Upper lobe of left lung (tissue), 4 donors: Measurements from ENCODE around the gene GSAP.

ENCODE experiments used
- POLR2A ChIP-seq, 4 donors: fragments of 450-650 bp; IDR thresholded peaks; one replicate each; pipeline ENCODE4 v1.5.1; 2016 to 2017; ENCODE audit warnings: antibody characterized with exemption in 4 of 4, mild to moderate bottlenecking in 2 of 4
- POLR2AphosphoS5 ChIP-seq, 2 donors: sonication (generic); formaldehyde crosslinking; IDR thresholded peaks; one replicate each; pipeline ENCODE4 v1.5.1; 2017; ENCODE audit warnings: antibody characterized with exemption in 2 of 2
- TF ChIP-seq, protein P1 (sequence below), 6 experiments: fragments of 450-650 bp in 4 of 6; fragments of 200-600 bp in 2 of 6; sonication (generic) in 2 of 6; IDR thresholded peaks; one replicate each; pipeline ENCODE4 v1.5.1; 2016 to 2019; ENCODE audit warnings: antibody characterized with exemption in 6 of 6

GRCh38 chr7:77415476-77415822 lies 700 bp downstream of the GSAP start:
- TF ChIP-seq, protein P1, sequence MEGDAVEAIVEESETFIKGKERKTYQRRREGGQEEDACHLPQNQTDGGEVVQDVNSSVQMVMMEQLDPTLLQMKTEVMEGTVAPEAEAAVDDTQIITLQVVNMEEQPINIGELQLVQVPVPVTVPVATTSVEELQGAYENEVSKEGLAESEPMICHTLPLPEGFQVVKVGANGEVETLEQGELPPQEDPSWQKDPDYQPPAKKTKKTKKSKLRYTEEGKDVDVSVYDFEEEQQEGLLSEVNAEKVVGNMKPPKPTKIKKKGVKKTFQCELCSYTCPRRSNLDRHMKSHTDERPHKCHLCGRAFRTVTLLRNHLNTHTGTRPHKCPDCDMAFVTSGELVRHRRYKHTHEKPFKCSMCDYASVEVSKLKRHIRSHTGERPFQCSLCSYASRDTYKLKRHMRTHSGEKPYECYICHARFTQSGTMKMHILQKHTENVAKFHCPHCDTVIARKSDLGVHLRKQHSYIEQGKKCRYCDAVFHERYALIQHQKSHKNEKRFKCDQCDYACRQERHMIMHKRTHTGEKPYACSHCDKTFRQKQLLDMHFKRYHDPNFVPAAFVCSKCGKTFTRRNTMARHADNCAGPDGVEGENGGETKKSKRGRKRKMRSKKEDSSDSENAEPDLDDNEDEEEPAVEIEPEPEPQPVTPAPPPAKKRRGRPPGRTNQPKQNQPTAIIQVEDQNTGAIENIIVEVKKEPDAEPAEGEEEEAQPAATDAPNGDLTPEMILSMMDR (IDR thresholded peaks at IDR 0.05) = no peak
- no peak for TF ChIP-seq POLR2A (IDR thresholded peaks at IDR 0.05)
- peak in 1 of 2 donors; percentile 22 for TF ChIP-seq POLR2AphosphoS5 (IDR thresholded peaks at IDR 0.05)
